T-helper 17 cell (primary cell): ENCODE data around the gene SPNS1. TPM values are rescaled to one million over a fixed set of nuclear protein-coding genes. Genes with fewer than 3 reads are reported as not detected.
"Not testable (repeated sequence)": the region's sequence is repeated elsewhere in the genome, so short reads cannot be mapped to it uniquely, and the experiment has no call there.

ENCODE experiments used
- ATAC-seq: fragments of 150-1000 bp; cut with Tn5 transposase; 2 replicates; pipeline ENCODE4 v1.10.0; 2021; ENCODE audit warnings: mild to moderate bottlenecking, moderate library complexity
- DNase-seq, 3 donors: peaks; one replicate each; pipeline versions ENCODE4 v3.0.0 to v3.0.0-alpha.2; 2020 to 2021
- H3K9me3 ChIP-seq: one replicate; pipeline ENCODE4 v1.7.0; 2013; ENCODE audit warnings: low read length, mild to moderate bottlenecking; ENCODE audit not compliant: control insufficient read depth, poor library complexity, severe bottlenecking
- H3K27ac Mint-ChIP-seq: one replicate; pipeline ENCODE4 v1.8.0; 2022; ENCODE audit warnings: mild to moderate bottlenecking, moderate library complexity, mixed read lengths
- H3K27me3 Mint-ChIP-seq: one replicate; pipeline ENCODE4 v1.8.0; 2022; ENCODE audit warnings: mixed read lengths
- H3K36me3 Mint-ChIP-seq: one replicate; pipeline ENCODE4 v1.8.0; 2022; ENCODE audit warnings: low read depth, mixed read lengths
- H3K4me1 Mint-ChIP-seq: one replicate; pipeline ENCODE4 v1.8.0; 2022; ENCODE audit warnings: mild to moderate bottlenecking, mixed read lengths
- H3K4me3 Mint-ChIP-seq: one replicate; pipeline ENCODE4 v1.8.0; 2022; ENCODE audit warnings: mild to moderate bottlenecking, moderate library complexity, mixed read lengths
- total RNA-seq, 4 donors: library from RNA in 2 of 4; stranded (reverse) in 2 of 4; gene quantifications; one replicate each; pipeline ENCODE4 v1.2.3 and lab custom pipeline; 2022 to 2026

SPNS1 gene
- total RNA-seq (10 to 100 TPM; 24.4 to 28.1 TPM), total RNA-seq (lab: John Stamatoyannopoulos, UW) (2.8 to 3.0 reads per million in 2 donors)

- ATAC-seq (peak; percentile 95), DNase-seq (peak; percentile 78 to 81 (median 79))
- H3K27me3 Mint-ChIP-seq = no peaks in the 10 kb centered on the region
- H3K4me3 Mint-ChIP-seq = peak within 1 kb of the TSS; percentile 98
- peaks cover 2% of the 10 kb centered on the region for H3K36me3 Mint-ChIP-seq
- peaks cover 28% of the 10 kb centered on the region for H3K4me1 Mint-ChIP-seq
- peak within 1 kb of the TSS; percentile 95 for H3K27ac Mint-ChIP-seq
- H3K9me3 ChIP-seq = no peaks in the 10 kb centered on the region
Measured at GRCh38 chr16:28974437-28975157, at the start of gene SPNS1. TSS of gene SPNS1 (plus strand) at chr16:28974778. CDS start at chr16:28975152, 374 bp downstream.

- H3K9me3 ChIP-seq = no peaks in the 10 kb centered on the region
- no peaks in the 10 kb centered on the region for H3K27me3 Mint-ChIP-seq
- peaks cover 26% of the 10 kb centered on the region for H3K4me1 Mint-ChIP-seq
- peak overlapping the region; percentile 95 for H3K27ac Mint-ChIP-seq
- DNase-seq (peak; percentile 53 to 69 (median 58)), ATAC-seq (peak; percentile 64)
- H3K36me3 Mint-ChIP-seq = peaks cover 5% of the 10 kb centered on the region
- peak overlapping the region; percentile 98 for H3K4me3 Mint-ChIP-seq
Measured at GRCh38 chr16:28925386-28926228, 49.0 kb upstream of the SPNS1 start.

GRCh38 chr16:28926284-28926683 lies 48.3 kb upstream of the SPNS1 start:
- not testable (repeated sequence) for ATAC-seq
- H3K4me3 Mint-ChIP-seq = peak overlapping the region; percentile 98

GRCh38 chr16:28927815-28928214 lies 46.8 kb upstream of the SPNS1 start:
- peaks cover 2% of the 10 kb centered on the region for H3K36me3 Mint-ChIP-seq
- H3K9me3 ChIP-seq = no peaks in the 10 kb centered on the region
- H3K4me1 Mint-ChIP-seq = peaks cover 25% of the 10 kb centered on the region
- no peaks in the 10 kb centered on the region for H3K27me3 Mint-ChIP-seq
- H3K27ac Mint-ChIP-seq = no peak overlapping the region
- no peak for DNase-seq
- no peak for ATAC-seq
- H3K4me3 Mint-ChIP-seq = no peak overlapping the region

More at GRCh38 chr16:28926284-28926683, 48.3 kb upstream of the SPNS1 start:
- not testable (repeated sequence) for H3K36me3 Mint-ChIP-seq, DNase-seq, H3K9me3 ChIP-seq, H3K27me3 Mint-ChIP-seq
- Mint-ChIP-seq H3K27ac (peak overlapping the region; percentile 95), H3K4me1 (peaks cover 27% of the 10 kb centered on the region)

- no peaks in the 10 kb centered on the region for H3K9me3 ChIP-seq
- Mint-ChIP-seq H3K4me1 (peaks cover 16% of the 10 kb centered on the region), H3K36me3 (no peaks in the 10 kb centered on the region), H3K27me3 (no peaks in the 10 kb centered on the region), H3K4me3 (no peak overlapping the region), H3K27ac (no peak overlapping the region)
- ATAC-seq (no peak), DNase-seq (no peak)
Measured at GRCh38 chr16:28930203-28930602, 44.4 kb upstream of the SPNS1 start.

- no peak for DNase-seq
- Mint-ChIP-seq H3K27ac (no peak overlapping the region), H3K4me1 (peaks cover 17% of the 10 kb centered on the region), H3K27me3 (no peaks in the 10 kb centered on the region), H3K36me3 (no peaks in the 10 kb centered on the region), H3K4me3 (peak overlapping the region; percentile 78)
- H3K9me3 ChIP-seq = no peaks in the 10 kb centered on the region
- ATAC-seq = peak; percentile 57
Measured at GRCh38 chr16:28930652-28931051, 43.9 kb upstream of the SPNS1 start.

GRCh38 chr16:28931801-28932225 lies 42.8 kb upstream of the SPNS1 start, which contains the start of gene CD19:
TSS of gene CD19 (plus strand) at chr16:28931971. CDS start at chr16:28932001, 30 bp downstream.
- DNase-seq (no peak), ATAC-seq (no peak)
- Mint-ChIP-seq H3K4me1 (peaks cover 21% of the 10 kb centered on the region), H3K27me3 (no peaks in the 10 kb centered on the region), H3K4me3 (peak within 1 kb of the TSS; percentile 78), H3K36me3 (no peaks in the 10 kb centered on the region), H3K27ac (peak within 1 kb of the TSS; percentile 8)
- no peaks in the 10 kb centered on the region for H3K9me3 ChIP-seq

- DNase-seq (no peak), ATAC-seq (no peak)
- Mint-ChIP-seq H3K36me3 (no peaks in the 10 kb centered on the region), H3K4me3 (no peak overlapping the region), H3K4me1 (peaks cover 21% of the 10 kb centered on the region), H3K27me3 (no peaks in the 10 kb centered on the region), H3K27ac (peak overlapping the region; percentile 8)
- H3K9me3 ChIP-seq = no peaks in the 10 kb centered on the region
Measured at GRCh38 chr16:28932339-28933141, 42.0 kb upstream of the SPNS1 start.

GRCh38 chr16:28933171-28933570 lies 41.4 kb upstream of the SPNS1 start:
- no peak overlapping the region for H3K27ac Mint-ChIP-seq
- H3K27me3 Mint-ChIP-seq = no peaks in the 10 kb centered on the region
- no peaks in the 10 kb centered on the region for H3K9me3 ChIP-seq
- no peak overlapping the region for H3K4me3 Mint-ChIP-seq
- DNase-seq = no peak
- H3K36me3 Mint-ChIP-seq = no peaks in the 10 kb centered on the region
- ATAC-seq = no peak
- H3K4me1 Mint-ChIP-seq = peaks cover 24% of the 10 kb centered on the region

- Mint-ChIP-seq H3K36me3 (no peaks in the 10 kb centered on the region), H3K4me1 (peaks cover 30% of the 10 kb centered on the region), H3K4me3 (peak overlapping the region; percentile 7), H3K27ac (no peak overlapping the region), H3K27me3 (no peaks in the 10 kb centered on the region)
- DNase-seq = no peak
- H3K9me3 ChIP-seq = no peaks in the 10 kb centered on the region
- ATAC-seq = no peak
Measured at GRCh38 chr16:28935346-28935745, 39.2 kb upstream of the SPNS1 start.

- peak; percentile 100 for ATAC-seq
- Mint-ChIP-seq H3K36me3 (no peaks in the 10 kb centered on the region), H3K4me1 (peaks cover 25% of the 10 kb centered on the region), H3K27ac (peak overlapping the region; percentile 65), H3K27me3 (no peaks in the 10 kb centered on the region), H3K4me3 (peak overlapping the region; percentile 67)
- DNase-seq = peak; percentile 70 to 80 (median 74)
- H3K9me3 ChIP-seq = no peaks in the 10 kb centered on the region
Measured at GRCh38 chr16:28935924-28936783, 38.4 kb upstream of the SPNS1 start.

- ATAC-seq (no peak), DNase-seq (no peak)
- H3K27me3 Mint-ChIP-seq = no peaks in the 10 kb centered on the region
- H3K9me3 ChIP-seq = no peaks in the 10 kb centered on the region
- H3K36me3 Mint-ChIP-seq = no peaks in the 10 kb centered on the region
- peak overlapping the region; percentile 67 for H3K4me3 Mint-ChIP-seq
- H3K27ac Mint-ChIP-seq = peak overlapping the region; percentile 65
- H3K4me1 Mint-ChIP-seq = peaks cover 25% of the 10 kb centered on the region
Measured at GRCh38 chr16:28936784-28937155, 37.8 kb upstream of the SPNS1 start.
